Neural cell (in vitro differentiated cells): Measurements from ENCODE around the gene AUNIP.

Source experiments
- CTCF ChIP-seq: fragments of 450-650 bp; IDR thresholded peaks from 2 replicates; pipeline ENCODE4 v1.5.1; 2014; ENCODE audit warnings: antibody characterized with exemption, mild to moderate bottlenecking, moderate library complexity; ENCODE audit not compliant: poor library complexity, severe bottlenecking
- EZH2 ChIP-seq: fragments of 200-600, 300-800 bp; shearing (Covaris generic), sonication (generic); IDR thresholded peaks from 2 replicates; pipeline ENCODE4 v1.6.1; 2014; ENCODE audit warnings: antibody characterized with exemption, low read length, borderline replicate concordance, mild to moderate bottlenecking; ENCODE audit not compliant: insufficient read depth, poor library complexity, severe bottlenecking
- POLR2AphosphoS5 ChIP-seq: IDR thresholded peaks from 2 replicates; pipeline ENCODE4 v1.6.1; 2012
- REST ChIP-seq: IDR thresholded peaks from 2 replicates; pipeline ENCODE4 v1.6.1; 2012; ENCODE audit warnings: borderline replicate concordance
- TAF1 ChIP-seq: IDR thresholded peaks from 2 replicates; pipeline ENCODE4 v1.6.1; 2012; ENCODE audit warnings: low read depth

- TF ChIP-seq EZH2 (no peak), CTCF (no peak), REST (no peak), POLR2AphosphoS5 (no peak), TAF1 (no peak)
Observed at GRCh38 chr1:25795211-25795610, 64.0 kb downstream of the AUNIP start.
